ENCODE results near the gene NPEPL1.
"Not testable (repeated sequence)": the region's sequence is repeated elsewhere in the genome, so short reads cannot be mapped to it uniquely, and the experiment has no call there.

The NPEPL1 gene

GRCh38 chr20:58743929-58744534 is 51.4 kb downstream of the NPEPL1 start:
- no peak for DNase-seq (ENCODE audit: low spot score)

- DNase-seq (ENCODE audit: low spot score): no peak
Observed at GRCh38 chr20:58744836-58745235, 52.2 kb downstream of the NPEPL1 start.

- DNase-seq (ENCODE audit: low spot score): no peak
Observed at GRCh38 chr20:58745391-58745790, 52.8 kb downstream of the NPEPL1 start.

GRCh38 chr20:58746620-58747019 is 54.0 kb downstream of the NPEPL1 start:
- no peak for DNase-seq (ENCODE audit: low spot score)

GRCh38 chr20:58747211-58747610 is 54.6 kb downstream of the NPEPL1 start:
- no peak for DNase-seq (ENCODE audit: low spot score)

- DNase-seq (ENCODE audit: low spot score): no peak
Observed at GRCh38 chr20:58748618-58749017, 56.0 kb downstream of the NPEPL1 start.

- no peak for DNase-seq (ENCODE audit: low spot score)
Observed at GRCh38 chr20:58749098-58749769, 56.6 kb downstream of the NPEPL1 start.

GRCh38 chr20:58749979-58750378 is 57.4 kb downstream of the NPEPL1 start:
- DNase-seq (ENCODE audit: low spot score): no peak

- DNase-seq (ENCODE audit: low spot score): not testable (repeated sequence)
Observed at GRCh38 chr20:58750706-58751105, 58.1 kb downstream of the NPEPL1 start.

GRCh38 chr20:58751979-58752378 is 59.4 kb downstream of the NPEPL1 start:
- DNase-seq (ENCODE audit: low spot score): no peak

GRCh38 chr20:58752565-58752964 is 60.0 kb downstream of the NPEPL1 start:
- no peak for DNase-seq (ENCODE audit: low spot score)

GRCh38 chr20:58753267-58753921 is 60.8 kb downstream of the NPEPL1 start:
- DNase-seq (ENCODE audit: low spot score): no peak

GRCh38 chr20:58753922-58754551 is 61.4 kb downstream of the NPEPL1 start:
- no peak for DNase-seq (ENCODE audit: low spot score)

GRCh38 chr20:58754584-58754983 is 62.0 kb downstream of the NPEPL1 start:
- DNase-seq (ENCODE audit: low spot score): no peak

GRCh38 chr20:58755062-58755697 is 62.6 kb downstream of the NPEPL1 start:
- no peak for DNase-seq (ENCODE audit: low spot score)

GRCh38 chr20:58755766-58756449 is 63.3 kb downstream of the NPEPL1 start:
- no peak for DNase-seq (ENCODE audit: low spot score)

GRCh38 chr20:58756450-58756775 is 63.8 kb downstream of the NPEPL1 start:
- no peak for DNase-seq (ENCODE audit: low spot score)

- not testable (repeated sequence) for DNase-seq (ENCODE audit: low spot score)
Observed at GRCh38 chr20:58757647-58758046, 65.0 kb downstream of the NPEPL1 start.

- no peak for DNase-seq (ENCODE audit: low spot score)
Observed at GRCh38 chr20:58759947-58760346, 67.3 kb downstream of the NPEPL1 start.

- DNase-seq (ENCODE audit: low spot score): no peak
Observed at GRCh38 chr20:58760856-58761255, 68.3 kb downstream of the NPEPL1 start.

- no peak for DNase-seq (ENCODE audit: low spot score)
Observed at GRCh38 chr20:58762120-58762519, 69.5 kb downstream of the NPEPL1 start.

GRCh38 chr20:58763076-58763475 is 70.5 kb downstream of the NPEPL1 start:
- no peak for DNase-seq (ENCODE audit: low spot score)

Measured in RKO (cell line).